Activated T-cell treated with anti-CD3 and anti-CD28 coated beads for 1 hour (primary cell): ENCODE results near the gene SPIB.
A peak's percentile ranks its signal among the peaks of the same experiment; 100 is the strongest.

Experiments
- DNase-seq: peaks from one replicate; pipeline ENCODE4 v3.0.0-alpha.2; 2020; ENCODE audit warnings: low read depth

SPIB gene

GRCh38 chr19:50475101-50475568 is 56.4 kb downstream of the SPIB start:
- DNase-seq, result no peak

GRCh38 chr19:50475736-50476223 is 57.0 kb downstream of the SPIB start:
- no peak for DNase-seq

- DNase-seq, result peak; percentile 83
Observed at GRCh38 chr19:50476224-50476906, 57.6 kb downstream of the SPIB start, which contains the start of the genes EMC10 and GARIN5A. Gene EMC10 (plus strand): TSS chr19:50476507. CDS start chr19:50476545, 38 bp downstream. Gene GARIN5A (minus strand): TSS chr19:50476848. CDS start chr19:50476388, 460 bp downstream.

- no peak for DNase-seq
Observed at GRCh38 chr19:50476907-50477238, 58.1 kb downstream of the SPIB start.

- DNase-seq, result no peak
Observed at GRCh38 chr19:50477751-50478515, 59.2 kb downstream of the SPIB start.

- no peak for DNase-seq
Observed at GRCh38 chr19:50478901-50479715, 60.4 kb downstream of the SPIB start.

- no peak for DNase-seq
Observed at GRCh38 chr19:50479761-50480251, 61.1 kb downstream of the SPIB start.

- DNase-seq, result no peak
Observed at GRCh38 chr19:50480281-50481111, 61.8 kb downstream of the SPIB start.
